ENCODE data around the gene SLC16A1.

The SLC16A1 gene

GRCh38 chr1:112911506-112912220, 44.3 kb downstream of the SLC16A1 start:
- Histone ChIP-seq H3K9ac (ENCODE audit: low read depth, low read length) (no peak overlapping the region), H3K4me3 (ENCODE audit: low read length) (no peak overlapping the region), H3K4me1 (ENCODE audit: control insufficient read depth, insufficient read depth, low read length) (peaks cover 12% of the 10 kb centered on the region), H3K27me3 (ENCODE audit: control insufficient read depth, insufficient read depth, low read length) (no peaks in the 10 kb centered on the region), H3K4me2 (ENCODE audit: low read length) (no peak overlapping the region), H3K9me3 (replicated peaks; ENCODE audit: low read length) (no peaks in the 10 kb centered on the region), H3K36me3 (ENCODE audit: insufficient read depth, low read length) (peaks cover 29% of the 10 kb centered on the region)

- H3K27me3 ChIP-seq (ENCODE audit: control insufficient read depth, insufficient read depth, low read length): no peaks in the 10 kb centered on the region
- no peak overlapping the region for H3K4me2 ChIP-seq (ENCODE audit: low read length)
- peaks cover 29% of the 10 kb centered on the region for H3K36me3 ChIP-seq (ENCODE audit: insufficient read depth, low read length)
- H3K4me1 ChIP-seq (ENCODE audit: control insufficient read depth, insufficient read depth, low read length): peaks cover 13% of the 10 kb centered on the region
- H3K9me3 ChIP-seq (replicated peaks; ENCODE audit: low read length): no peaks in the 10 kb centered on the region
- H3K4me3 ChIP-seq (ENCODE audit: low read length): no peak overlapping the region
- H3K9ac ChIP-seq (ENCODE audit: low read depth, low read length): no peak overlapping the region
Observed at GRCh38 chr1:112909847-112910246, 46.1 kb downstream of the SLC16A1 start.

- H3K36me3 ChIP-seq (ENCODE audit: insufficient read depth, low read length): peaks cover 5% of the 10 kb centered on the region
- H3K4me1 ChIP-seq (ENCODE audit: control insufficient read depth, insufficient read depth, low read length): peaks cover 28% of the 10 kb centered on the region
- no peak overlapping the region for H3K9ac ChIP-seq (ENCODE audit: low read depth, low read length)
- H3K4me2 ChIP-seq (ENCODE audit: low read length): no peak overlapping the region
- no peaks in the 10 kb centered on the region for H3K27me3 ChIP-seq (ENCODE audit: control insufficient read depth, insufficient read depth, low read length)
- no peak overlapping the region for H3K4me3 ChIP-seq (ENCODE audit: low read length)
- H3K9me3 ChIP-seq (replicated peaks; ENCODE audit: low read length): no peaks in the 10 kb centered on the region
Observed at GRCh38 chr1:112906150-112906698, 49.8 kb downstream of the SLC16A1 start.

GRCh38 chr1:112905395-112906149, 50.4 kb downstream of the SLC16A1 start:
- peaks cover 5% of the 10 kb centered on the region for H3K36me3 ChIP-seq (ENCODE audit: insufficient read depth, low read length)
- H3K9ac ChIP-seq (ENCODE audit: low read depth, low read length): no peak overlapping the region
- peaks cover 28% of the 10 kb centered on the region for H3K4me1 ChIP-seq (ENCODE audit: control insufficient read depth, insufficient read depth, low read length)
- no peak overlapping the region for H3K4me3 ChIP-seq (ENCODE audit: low read length)
- H3K4me2 ChIP-seq (ENCODE audit: low read length): no peak overlapping the region
- H3K9me3 ChIP-seq (replicated peaks; ENCODE audit: low read length): no peaks in the 10 kb centered on the region
- no peaks in the 10 kb centered on the region for H3K27me3 ChIP-seq (ENCODE audit: control insufficient read depth, insufficient read depth, low read length)

GRCh38 chr1:112904831-112905261, 51.1 kb downstream of the SLC16A1 start:
- Histone ChIP-seq H3K27me3 (ENCODE audit: control insufficient read depth, insufficient read depth, low read length) (no peaks in the 10 kb centered on the region), H3K9ac (ENCODE audit: low read depth, low read length) (no peak overlapping the region)

GRCh38 chr1:112904071-112904830, 51.7 kb downstream of the SLC16A1 start:
- H3K9me3 ChIP-seq (replicated peaks; ENCODE audit: low read length): no peaks in the 10 kb centered on the region
- H3K27me3 ChIP-seq (ENCODE audit: control insufficient read depth, insufficient read depth, low read length): no peaks in the 10 kb centered on the region
- peaks cover 28% of the 10 kb centered on the region for H3K4me1 ChIP-seq (ENCODE audit: control insufficient read depth, insufficient read depth, low read length)
- H3K36me3 ChIP-seq (ENCODE audit: insufficient read depth, low read length): no peaks in the 10 kb centered on the region
- H3K9ac ChIP-seq (ENCODE audit: low read depth, low read length): no peak overlapping the region
- H3K4me3 ChIP-seq (ENCODE audit: low read length): no peak overlapping the region
- H3K4me2 ChIP-seq (ENCODE audit: low read length): no peak overlapping the region

More at GRCh38 chr1:112904831-112905261, 51.1 kb downstream of the SLC16A1 start:
- peaks cover under 1% of the 10 kb centered on the region for H3K36me3 ChIP-seq (ENCODE audit: insufficient read depth, low read length)
- no peaks in the 10 kb centered on the region for H3K9me3 ChIP-seq (replicated peaks; ENCODE audit: low read length)
- H3K4me2 ChIP-seq (ENCODE audit: low read length): no peak overlapping the region
- H3K4me3 ChIP-seq (ENCODE audit: low read length): no peak overlapping the region
- H3K4me1 ChIP-seq (ENCODE audit: control insufficient read depth, insufficient read depth, low read length): peaks cover 28% of the 10 kb centered on the region

- no peak overlapping the region for H3K4me2 ChIP-seq (ENCODE audit: low read length)
- no peak overlapping the region for H3K4me3 ChIP-seq (ENCODE audit: low read length)
- H3K27me3 ChIP-seq (ENCODE audit: control insufficient read depth, insufficient read depth, low read length): no peaks in the 10 kb centered on the region
- H3K9me3 ChIP-seq (replicated peaks; ENCODE audit: low read length): no peaks in the 10 kb centered on the region
- no peak overlapping the region for H3K9ac ChIP-seq (ENCODE audit: low read depth, low read length)
- no peaks in the 10 kb centered on the region for H3K36me3 ChIP-seq (ENCODE audit: insufficient read depth, low read length)
- peaks cover 28% of the 10 kb centered on the region for H3K4me1 ChIP-seq (ENCODE audit: control insufficient read depth, insufficient read depth, low read length)
Observed at GRCh38 chr1:112902221-112902620, 53.8 kb downstream of the SLC16A1 start.

- Histone ChIP-seq H3K9ac (ENCODE audit: low read depth, low read length) (no peak overlapping the region), H3K36me3 (ENCODE audit: insufficient read depth, low read length) (no peaks in the 10 kb centered on the region), H3K4me3 (ENCODE audit: low read length) (no peak overlapping the region), H3K4me2 (ENCODE audit: low read length) (no peak overlapping the region), H3K4me1 (ENCODE audit: control insufficient read depth, insufficient read depth, low read length) (peaks cover 28% of the 10 kb centered on the region), H3K9me3 (replicated peaks; ENCODE audit: low read length) (no peaks in the 10 kb centered on the region), H3K27me3 (ENCODE audit: control insufficient read depth, insufficient read depth, low read length) (no peaks in the 10 kb centered on the region)
Observed at GRCh38 chr1:112901387-112901786, 54.6 kb downstream of the SLC16A1 start.

GRCh38 chr1:112896783-112897182, 59.2 kb downstream of the SLC16A1 start:
- Histone ChIP-seq H3K9ac (ENCODE audit: low read depth, low read length) (no peak overlapping the region), H3K4me3 (ENCODE audit: low read length) (no peak overlapping the region), H3K36me3 (ENCODE audit: insufficient read depth, low read length) (no peaks in the 10 kb centered on the region), H3K9me3 (replicated peaks; ENCODE audit: low read length) (no peaks in the 10 kb centered on the region), H3K4me1 (ENCODE audit: control insufficient read depth, insufficient read depth, low read length) (no peaks in the 10 kb centered on the region), H3K4me2 (ENCODE audit: low read length) (no peak overlapping the region), H3K27me3 (ENCODE audit: control insufficient read depth, insufficient read depth, low read length) (no peaks in the 10 kb centered on the region)

GRCh38 chr1:112894561-112895011, 61.4 kb downstream of the SLC16A1 start:
- Histone ChIP-seq H3K4me1 (ENCODE audit: control insufficient read depth, insufficient read depth, low read length) (no peaks in the 10 kb centered on the region), H3K4me3 (ENCODE audit: low read length) (no peak overlapping the region), H3K9me3 (replicated peaks; ENCODE audit: low read length) (no peaks in the 10 kb centered on the region), H3K4me2 (ENCODE audit: low read length) (no peak overlapping the region), H3K27me3 (ENCODE audit: control insufficient read depth, insufficient read depth, low read length) (no peaks in the 10 kb centered on the region), H3K36me3 (ENCODE audit: insufficient read depth, low read length) (no peaks in the 10 kb centered on the region), H3K9ac (ENCODE audit: low read depth, low read length) (no peak overlapping the region)

- no peaks in the 10 kb centered on the region for H3K36me3 ChIP-seq (ENCODE audit: insufficient read depth, low read length)
- H3K4me3 ChIP-seq (ENCODE audit: low read length): no peak overlapping the region
- H3K9ac ChIP-seq (ENCODE audit: low read depth, low read length): no peak overlapping the region
- no peaks in the 10 kb centered on the region for H3K4me1 ChIP-seq (ENCODE audit: control insufficient read depth, insufficient read depth, low read length)
- H3K27me3 ChIP-seq (ENCODE audit: control insufficient read depth, insufficient read depth, low read length): no peaks in the 10 kb centered on the region
- no peak overlapping the region for H3K4me2 ChIP-seq (ENCODE audit: low read length)
- H3K9me3 ChIP-seq (replicated peaks; ENCODE audit: low read length): no peaks in the 10 kb centered on the region
Observed at GRCh38 chr1:112894010-112894292, 62.0 kb downstream of the SLC16A1 start.

All from skeletal muscle satellite cell (primary cell).